Panc1 (cell line): ENCODE measurements around the gene ALG10. TPM values are rescaled to one million over a fixed set of nuclear protein-coding genes. Genes with fewer than 3 reads are reported as not detected.
"Not testable (repeated sequence)": the region's sequence is repeated elsewhere in the genome, so short reads cannot be mapped to it uniquely, and the experiment has no call there.

Experiments
- ATAC-seq: fragments of 200-7000 bp; cut with Tn5 transposase; 2 replicates; pipeline ENCODE4 v1.9.1; 2020; ENCODE audit warnings: mild to moderate bottlenecking, moderate library complexity
- BruUV-seq: library from RNA; stranded (reverse); fragments of 400-500 nt; replicated peaks from 2 replicates; lab custom pipeline; 2021; lab: Mats Ljungman, UMichigan
- CTCF ChIA-PET: fragments of 300-600 bp; sonication (Branson Sonifier 250); formaldehyde crosslinking; loops from one replicate; lab custom pipeline; 2022; ENCODE audit warnings: antibody characterized with exemption; lab: Charles Lee
- POLR2A ChIA-PET: fragments of 300-600 bp; sonication (Branson Sonifier 250); formaldehyde crosslinking; loops from one replicate; lab custom pipeline; 2022; ENCODE audit warnings: antibody characterized with exemption; lab: Charles Lee
- DNase-seq: peaks from one replicate; pipeline ENCODE4 v3.0.0-alpha.2; 2010; ENCODE audit warnings: low read depth, low spot score
- H3K27ac ChIP-seq: 2 replicates; pipeline ENCODE4 v1.5.1; 2011; ENCODE audit warnings: mild to moderate bottlenecking, low read length, inconsistent platforms
- H3K27me3 ChIP-seq: fragments of 200-500 bp; sonication (Bioruptor generic); 2 replicates; pipeline ENCODE4 v1.6.0; 2014; ENCODE audit warnings: low read length, inconsistent platforms; ENCODE audit not compliant: control insufficient read depth, insufficient read depth
- H3K36me3 ChIP-seq: fragments of 200-500 bp; sonication (Bioruptor generic); 2 replicates; pipeline ENCODE4 v1.5.1; 2014; ENCODE audit warnings: inconsistent platforms, mild to moderate bottlenecking, low read length, moderate library complexity; ENCODE audit not compliant: control insufficient read depth, insufficient read depth
- H3K4me1 ChIP-seq: 2 replicates; pipeline ENCODE4 v1.5.1; 2011; ENCODE audit warnings: inconsistent platforms, mild to moderate bottlenecking, low read length, moderate library complexity; ENCODE audit not compliant: control insufficient read depth, insufficient read depth
- H3K4me3 ChIP-seq, 2 experiments: 2 replicates each; pipeline ENCODE4 v1.5.1; 2011 to 2012; ENCODE audit warnings: low read depth in 2 of 2, low read length in 2 of 2, mild to moderate bottlenecking in 2 of 2, inconsistent platforms in 1 of 2, moderate library complexity in 1 of 2
- H3K9me3 ChIP-seq: fragments of 200-500 bp; sonication (Bioruptor generic); 2 replicates; pipeline ENCODE4 v1.5.1; 2014; ENCODE audit warnings: low read depth, mild to moderate bottlenecking, inconsistent platforms, low read length, moderate library complexity; ENCODE audit not compliant: control insufficient read depth, insufficient read depth
- CTCF ChIP-seq: fragments of 450-650 bp; IDR thresholded peaks from 2 replicates; pipeline ENCODE4 v1.5.1; 2017; ENCODE audit warnings: mild to moderate bottlenecking
- POLR2AphosphoS5 ChIP-seq: IDR thresholded peaks from 2 replicates; pipeline ENCODE4 v1.6.1; 2012; ENCODE audit warnings: mild to moderate bottlenecking, low read depth, low read length, moderate library complexity
- SIN3A ChIP-seq: IDR thresholded peaks from 2 replicates; pipeline ENCODE4 v1.6.1; 2012; ENCODE audit warnings: low read depth, mild to moderate bottlenecking, low read length, moderate library complexity, borderline replicate concordance; ENCODE audit not compliant: insufficient read depth
- TCF7L2 ChIP-seq: IDR thresholded peaks from 2 replicates; pipeline ENCODE4 v1.6.1; 2011; ENCODE audit warnings: mild to moderate bottlenecking, low read depth, low read length, inconsistent platforms
- in situ Hi-C: cut with HindIII; loops from 2 replicates; pipeline ENCODE4 v1.10.0; 2016; ENCODE audit warnings: low sequenced_read_pairs, low pct_unique_long_range_greater_than_20kb
- intact Hi-C: fragments of 100-400 bp; cut with micrococcal nuclease; formaldehyde crosslinking; loops from one replicate; pipeline ENCODE4 v1.10.0; 2022; ENCODE audit not compliant: unreplicated experiment
- total RNA-seq: library from RNA; stranded (reverse); gene quantifications from one replicate; pipeline ENCODE4 v1.2.1, GENCODE V29; 2021; ENCODE audit not compliant: unreplicated experiment
- TF ChIP-seq, protein P1 (sequence below), 2 experiments: IDR thresholded peaks; 2 replicates each; pipeline ENCODE4 v1.6.1; 2011 to 2012; ENCODE audit warnings: low read depth in 2 of 2, control low read depth in 1 of 2, low read length in 1 of 2, mild to moderate bottlenecking in 1 of 2, moderate library complexity in 1 of 2; ENCODE audit not compliant: insufficient read depth in 1 of 2

Gene ALG10
- total RNA-seq, 1 experiment from 2014 or later = 10.3 TPM

- H3K36me3 ChIP-seq = no peaks in the 10 kb centered on the region
- no peaks in the 10 kb centered on the region for H3K9me3 ChIP-seq
- CTCF ChIA-PET = no interaction called here
- H3K4me1 ChIP-seq = no peaks in the 10 kb centered on the region
- POLR2A ChIA-PET = no interaction called here
- intact Hi-C loops (no loop called here), in situ Hi-C loops (no loop called here)
- H3K27me3 ChIP-seq = no peaks in the 10 kb centered on the region
- ATAC-seq (no peak), DNase-seq (no peak)
- BruUV-seq = no TSS peak
- H3K27ac ChIP-seq = no peak overlapping the region
- H3K4me3 ChIP-seq = no peak overlapping the region
- TF ChIP-seq POLR2AphosphoS5 (no peak), TCF7L2 (no peak), SIN3A (no peak), CTCF (no peak)
- TF ChIP-seq, protein P1, sequence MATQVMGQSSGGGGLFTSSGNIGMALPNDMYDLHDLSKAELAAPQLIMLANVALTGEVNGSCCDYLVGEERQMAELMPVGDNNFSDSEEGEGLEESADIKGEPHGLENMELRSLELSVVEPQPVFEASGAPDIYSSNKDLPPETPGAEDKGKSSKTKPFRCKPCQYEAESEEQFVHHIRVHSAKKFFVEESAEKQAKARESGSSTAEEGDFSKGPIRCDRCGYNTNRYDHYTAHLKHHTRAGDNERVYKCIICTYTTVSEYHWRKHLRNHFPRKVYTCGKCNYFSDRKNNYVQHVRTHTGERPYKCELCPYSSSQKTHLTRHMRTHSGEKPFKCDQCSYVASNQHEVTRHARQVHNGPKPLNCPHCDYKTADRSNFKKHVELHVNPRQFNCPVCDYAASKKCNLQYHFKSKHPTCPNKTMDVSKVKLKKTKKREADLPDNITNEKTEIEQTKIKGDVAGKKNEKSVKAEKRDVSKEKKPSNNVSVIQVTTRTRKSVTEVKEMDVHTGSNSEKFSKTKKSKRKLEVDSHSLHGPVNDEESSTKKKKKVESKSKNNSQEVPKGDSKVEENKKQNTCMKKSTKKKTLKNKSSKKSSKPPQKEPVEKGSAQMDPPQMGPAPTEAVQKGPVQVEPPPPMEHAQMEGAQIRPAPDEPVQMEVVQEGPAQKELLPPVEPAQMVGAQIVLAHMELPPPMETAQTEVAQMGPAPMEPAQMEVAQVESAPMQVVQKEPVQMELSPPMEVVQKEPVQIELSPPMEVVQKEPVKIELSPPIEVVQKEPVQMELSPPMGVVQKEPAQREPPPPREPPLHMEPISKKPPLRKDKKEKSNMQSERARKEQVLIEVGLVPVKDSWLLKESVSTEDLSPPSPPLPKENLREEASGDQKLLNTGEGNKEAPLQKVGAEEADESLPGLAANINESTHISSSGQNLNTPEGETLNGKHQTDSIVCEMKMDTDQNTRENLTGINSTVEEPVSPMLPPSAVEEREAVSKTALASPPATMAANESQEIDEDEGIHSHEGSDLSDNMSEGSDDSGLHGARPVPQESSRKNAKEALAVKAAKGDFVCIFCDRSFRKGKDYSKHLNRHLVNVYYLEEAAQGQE (IDR thresholded peaks at IDR 0.05; ENCODE audit: insufficient read depth in 1 of 2, low read depth in 2 of 2, low read length in 1 of 2) = no peak
Measured at GRCh38 chr12:33988913-33989312, 33.4 kb upstream of the ALG10 start.

DNA sequence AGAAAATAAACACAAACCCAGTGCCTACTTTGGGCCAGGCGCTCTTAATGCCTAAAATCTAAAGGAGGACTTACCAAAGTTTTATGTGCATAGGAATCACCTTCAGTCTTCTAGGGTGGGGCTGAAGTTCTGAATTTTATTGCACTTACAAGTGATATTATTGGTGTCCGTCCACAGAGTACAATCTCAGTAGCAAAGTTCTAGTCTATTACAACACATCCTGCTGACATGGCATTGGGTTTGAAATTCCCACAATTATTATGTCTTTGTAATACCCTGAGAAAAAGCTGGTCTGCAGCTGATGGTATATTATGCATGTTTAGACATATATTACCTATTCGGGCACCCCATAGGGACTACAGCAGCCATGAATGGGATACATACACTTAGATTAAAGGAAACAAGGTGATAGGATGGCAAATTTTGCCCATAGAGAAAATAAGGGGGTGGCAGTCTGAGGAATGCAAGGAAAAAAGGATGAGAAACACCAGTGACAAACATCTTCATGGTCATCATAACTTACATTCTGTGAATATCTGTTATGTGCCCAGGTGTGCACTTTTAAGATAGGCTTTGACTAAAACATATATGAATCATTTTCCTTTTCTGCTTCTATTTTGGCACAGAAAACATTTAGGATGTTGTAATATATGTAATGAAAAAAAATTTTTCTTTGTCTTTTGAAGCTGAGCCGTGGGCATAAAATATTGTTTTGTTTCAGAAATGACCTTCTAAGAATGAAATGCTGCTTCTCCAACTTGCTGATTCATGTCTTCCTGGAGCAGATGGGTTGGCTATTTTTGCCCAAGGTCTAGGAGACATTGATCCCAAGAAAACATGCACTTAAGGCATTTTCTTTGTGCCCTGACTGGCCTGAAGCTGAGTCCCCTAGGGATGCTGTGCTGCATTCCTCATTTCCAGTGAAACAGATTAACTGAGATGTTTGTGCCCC is 27.2 kb upstream of the ALG10 start:
- BruUV-seq = no TSS peak
- DNase-seq (no peak), ATAC-seq (no peak)
- CTCF ChIA-PET = no interaction called here
- Histone ChIP-seq H3K36me3 (no peaks in the 10 kb centered on the region), H3K27me3 (peaks cover 7% of the 10 kb centered on the region), H3K27ac (no peak overlapping the region), H3K4me1 (no peaks in the 10 kb centered on the region), H3K9me3 (no peaks in the 10 kb centered on the region), H3K4me3 (no peak overlapping the region)
- intact Hi-C loops (no loop called here), in situ Hi-C loops (no loop called here)
- TF ChIP-seq POLR2AphosphoS5 = no peak
- no peak for TF ChIP-seq TCF7L2
- TF ChIP-seq CTCF = no peak
- TF ChIP-seq, protein P1 (IDR thresholded peaks at IDR 0.05; ENCODE audit: insufficient read depth in 1 of 2, low read depth in 2 of 2, low read length in 1 of 2) = no peak
- no peak for TF ChIP-seq SIN3A
- POLR2A ChIA-PET = no interaction called here

GRCh38 chr12:34008835-34009234 is 13.5 kb upstream of the ALG10 start:
- POLR2A ChIA-PET, H3K27me3 ChIP-seq, H3K9me3 ChIP-seq, in situ Hi-C loops, ATAC-seq, BruUV-seq, H3K27ac ChIP-seq, H3K36me3 ChIP-seq, CTCF ChIA-PET, H3K4me3 ChIP-seq, DNase-seq, H3K4me1 ChIP-seq, intact Hi-C loops: not testable (repeated sequence)
